HL-60 (cell line): ENCODE measurements around the gene ARMC7.

Experiments
- CTCF ChIP-seq: IDR thresholded peaks from one replicate; pipeline ENCODE4 v1.5.1; 2011; ENCODE audit warnings: low read length, control low read depth, inconsistent platforms; ENCODE audit not compliant: insufficient read depth
- TF ChIP-seq, protein P1 (sequence below): IDR thresholded peaks from 2 replicates; pipeline ENCODE4 v1.6.1; 2012; ENCODE audit warnings: low read depth; ENCODE audit not compliant: insufficient replicate concordance

- TF ChIP-seq CTCF: no peak
- TF ChIP-seq, protein P1, sequence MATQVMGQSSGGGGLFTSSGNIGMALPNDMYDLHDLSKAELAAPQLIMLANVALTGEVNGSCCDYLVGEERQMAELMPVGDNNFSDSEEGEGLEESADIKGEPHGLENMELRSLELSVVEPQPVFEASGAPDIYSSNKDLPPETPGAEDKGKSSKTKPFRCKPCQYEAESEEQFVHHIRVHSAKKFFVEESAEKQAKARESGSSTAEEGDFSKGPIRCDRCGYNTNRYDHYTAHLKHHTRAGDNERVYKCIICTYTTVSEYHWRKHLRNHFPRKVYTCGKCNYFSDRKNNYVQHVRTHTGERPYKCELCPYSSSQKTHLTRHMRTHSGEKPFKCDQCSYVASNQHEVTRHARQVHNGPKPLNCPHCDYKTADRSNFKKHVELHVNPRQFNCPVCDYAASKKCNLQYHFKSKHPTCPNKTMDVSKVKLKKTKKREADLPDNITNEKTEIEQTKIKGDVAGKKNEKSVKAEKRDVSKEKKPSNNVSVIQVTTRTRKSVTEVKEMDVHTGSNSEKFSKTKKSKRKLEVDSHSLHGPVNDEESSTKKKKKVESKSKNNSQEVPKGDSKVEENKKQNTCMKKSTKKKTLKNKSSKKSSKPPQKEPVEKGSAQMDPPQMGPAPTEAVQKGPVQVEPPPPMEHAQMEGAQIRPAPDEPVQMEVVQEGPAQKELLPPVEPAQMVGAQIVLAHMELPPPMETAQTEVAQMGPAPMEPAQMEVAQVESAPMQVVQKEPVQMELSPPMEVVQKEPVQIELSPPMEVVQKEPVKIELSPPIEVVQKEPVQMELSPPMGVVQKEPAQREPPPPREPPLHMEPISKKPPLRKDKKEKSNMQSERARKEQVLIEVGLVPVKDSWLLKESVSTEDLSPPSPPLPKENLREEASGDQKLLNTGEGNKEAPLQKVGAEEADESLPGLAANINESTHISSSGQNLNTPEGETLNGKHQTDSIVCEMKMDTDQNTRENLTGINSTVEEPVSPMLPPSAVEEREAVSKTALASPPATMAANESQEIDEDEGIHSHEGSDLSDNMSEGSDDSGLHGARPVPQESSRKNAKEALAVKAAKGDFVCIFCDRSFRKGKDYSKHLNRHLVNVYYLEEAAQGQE: no peak
These were observed 49.2 kb upstream of the ARMC7 start for GRCh38 chr17:75060434-75061054.
